ENCODE results near the gene PHTF1.

GRCh38 chr1:113760102-113761080, 1.1 kb upstream of the PHTF1 start:
- TF ChIP-seq EP300 (IDR thresholded peaks at IDR 0.05) (no peak), CTCF (IDR thresholded peaks at IDR 0.05) (no peak)
